Nephron progenitor cell (in vitro differentiated cells): ENCODE measurements around the gene ABHD17C.

Experiments
- DNase-seq: peaks from one replicate; pipeline ENCODE4 v3.0.0; 2021
- H3K27ac Mint-ChIP-seq: 2 replicates; pipeline ENCODE4 v1.8.0; 2021; ENCODE audit warnings: mild to moderate bottlenecking, moderate library complexity, mixed read lengths
- H3K27me3 Mint-ChIP-seq: 2 replicates; pipeline ENCODE4 v1.8.0; 2021; ENCODE audit warnings: mild to moderate bottlenecking, low read depth, mixed read lengths; ENCODE audit not compliant: poor library complexity
- H3K36me3 Mint-ChIP-seq: 2 replicates; pipeline ENCODE4 v1.8.0; 2021; ENCODE audit warnings: low read depth, mixed read lengths
- H3K4me1 Mint-ChIP-seq: 2 replicates; pipeline ENCODE4 v1.8.0; 2021; ENCODE audit warnings: mixed read lengths
- H3K4me3 Mint-ChIP-seq: 2 replicates; pipeline ENCODE4 v1.8.0; 2021; ENCODE audit warnings: mild to moderate bottlenecking, moderate library complexity, mixed read lengths
- H3K9me3 Mint-ChIP-seq: 2 replicates; pipeline ENCODE4 v1.8.0; 2021; ENCODE audit warnings: mild to moderate bottlenecking, moderate library complexity, mixed read lengths
- TF ChIP-seq, protein P1 (sequence below): fragments of 200-600 bp; sonication (generic); IDR thresholded peaks from 2 replicates; pipeline ENCODE4 v1.5.0; 2021; ENCODE audit warnings: antibody characterized with exemption

ABHD17C gene

DNA sequence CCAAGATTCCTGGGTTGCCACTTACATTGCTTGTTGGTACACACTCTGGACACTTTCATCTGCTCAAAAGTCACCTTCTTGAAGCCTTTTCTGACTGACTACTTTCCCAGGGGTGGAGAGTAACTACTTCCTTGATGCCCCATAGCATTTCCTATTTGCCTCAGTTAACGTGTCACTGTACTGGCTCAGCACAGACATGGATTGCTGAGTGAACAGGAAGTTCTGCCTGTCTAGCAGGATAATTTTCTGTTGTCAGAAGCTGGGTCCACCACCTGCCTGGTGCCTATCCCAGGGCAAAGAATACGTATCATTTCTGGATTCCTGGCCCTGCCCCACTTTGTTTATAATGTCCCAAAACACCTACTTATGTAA lies 15.3 kb upstream of the ABHD17C start:
- TF ChIP-seq, protein P1, sequence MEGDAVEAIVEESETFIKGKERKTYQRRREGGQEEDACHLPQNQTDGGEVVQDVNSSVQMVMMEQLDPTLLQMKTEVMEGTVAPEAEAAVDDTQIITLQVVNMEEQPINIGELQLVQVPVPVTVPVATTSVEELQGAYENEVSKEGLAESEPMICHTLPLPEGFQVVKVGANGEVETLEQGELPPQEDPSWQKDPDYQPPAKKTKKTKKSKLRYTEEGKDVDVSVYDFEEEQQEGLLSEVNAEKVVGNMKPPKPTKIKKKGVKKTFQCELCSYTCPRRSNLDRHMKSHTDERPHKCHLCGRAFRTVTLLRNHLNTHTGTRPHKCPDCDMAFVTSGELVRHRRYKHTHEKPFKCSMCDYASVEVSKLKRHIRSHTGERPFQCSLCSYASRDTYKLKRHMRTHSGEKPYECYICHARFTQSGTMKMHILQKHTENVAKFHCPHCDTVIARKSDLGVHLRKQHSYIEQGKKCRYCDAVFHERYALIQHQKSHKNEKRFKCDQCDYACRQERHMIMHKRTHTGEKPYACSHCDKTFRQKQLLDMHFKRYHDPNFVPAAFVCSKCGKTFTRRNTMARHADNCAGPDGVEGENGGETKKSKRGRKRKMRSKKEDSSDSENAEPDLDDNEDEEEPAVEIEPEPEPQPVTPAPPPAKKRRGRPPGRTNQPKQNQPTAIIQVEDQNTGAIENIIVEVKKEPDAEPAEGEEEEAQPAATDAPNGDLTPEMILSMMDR, result no peak

DNA sequence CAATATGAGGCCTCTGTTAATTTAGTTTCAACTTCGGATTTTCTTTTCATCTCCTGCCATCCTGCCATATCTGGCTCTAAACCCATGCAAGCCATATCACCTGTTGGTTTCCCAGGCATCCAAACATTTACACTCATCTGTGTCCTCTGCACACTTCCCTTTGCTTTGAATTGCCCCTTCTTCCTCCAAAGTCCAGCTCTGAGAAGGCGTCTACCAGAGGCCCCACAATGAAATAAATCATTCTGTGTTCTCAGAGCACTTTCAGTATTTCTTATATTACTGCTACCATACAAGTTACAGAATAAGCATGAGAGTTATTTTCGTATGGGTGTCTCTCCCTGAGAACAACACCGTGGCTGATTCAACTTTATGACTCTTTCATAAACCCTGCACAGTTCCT lies 12.9 kb upstream of the ABHD17C start:
- peaks cover 9% of the 10 kb centered on the region for H3K4me1 Mint-ChIP-seq
- no peaks in the 10 kb centered on the region for H3K36me3 Mint-ChIP-seq
- no peak overlapping the region for H3K4me3 Mint-ChIP-seq
- TF ChIP-seq, protein P1, result no peak
- H3K27me3 Mint-ChIP-seq, result peaks cover 3% of the 10 kb centered on the region
- no peaks in the 10 kb centered on the region for H3K9me3 Mint-ChIP-seq
- no peak overlapping the region for H3K27ac Mint-ChIP-seq
- DNase-seq, result no peak

More for the DNA sequence above, 15.3 kb upstream of the ABHD17C start:
- Mint-ChIP-seq H3K9me3 (no peaks in the 10 kb centered on the region), H3K27ac (no peak overlapping the region), H3K36me3 (no peaks in the 10 kb centered on the region), H3K27me3 (peaks cover 4% of the 10 kb centered on the region), H3K4me3 (no peak overlapping the region), H3K4me1 (peaks cover 9% of the 10 kb centered on the region)
- DNase-seq, result no peak

- TF ChIP-seq, protein P1, result no peak
- Mint-ChIP-seq H3K27ac (no peak overlapping the region), H3K4me1 (peaks cover 9% of the 10 kb centered on the region), H3K4me3 (no peak overlapping the region), H3K9me3 (no peaks in the 10 kb centered on the region), H3K36me3 (no peaks in the 10 kb centered on the region), H3K27me3 (peaks cover 3% of the 10 kb centered on the region)
- DNase-seq, result no peak
These were observed 10.4 kb upstream of the ABHD17C start for GRCh38 chr15:80684697-80685096.

DNA sequence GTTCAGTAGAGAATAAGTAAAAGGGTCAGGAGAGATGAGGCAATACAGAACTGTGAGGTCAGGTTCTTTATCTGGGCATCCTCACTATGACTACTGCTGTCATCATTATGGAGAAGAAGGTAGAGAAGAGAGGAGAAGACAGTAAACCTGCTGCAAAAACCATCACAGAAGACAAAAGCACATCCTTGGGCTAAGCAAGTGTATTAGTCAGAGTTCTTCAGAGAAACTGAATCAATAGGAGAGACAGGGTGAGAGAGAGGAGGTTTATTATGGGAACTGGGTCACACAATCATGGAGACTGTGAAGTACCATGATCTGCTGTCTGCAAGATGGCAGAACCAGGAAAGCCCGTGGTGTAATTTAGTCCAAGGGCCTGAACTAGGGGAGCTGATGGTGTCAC lies 9.5 kb upstream of the ABHD17C start:
- no peaks in the 10 kb centered on the region for H3K36me3 Mint-ChIP-seq
- no peak for DNase-seq
- H3K27ac Mint-ChIP-seq, result no peak overlapping the region
- H3K4me3 Mint-ChIP-seq, result no peak overlapping the region
- peaks cover 3% of the 10 kb centered on the region for H3K27me3 Mint-ChIP-seq
- TF ChIP-seq, protein P1, result no peak
- H3K4me1 Mint-ChIP-seq, result peaks cover 9% of the 10 kb centered on the region
- no peaks in the 10 kb centered on the region for H3K9me3 Mint-ChIP-seq

GRCh38 chr15:80689294-80689693 lies 5.8 kb upstream of the ABHD17C start:
- H3K27me3 Mint-ChIP-seq, result peaks cover 6% of the 10 kb centered on the region
- no peaks in the 10 kb centered on the region for H3K36me3 Mint-ChIP-seq
- no peak overlapping the region for H3K27ac Mint-ChIP-seq
- H3K4me1 Mint-ChIP-seq, result no peaks in the 10 kb centered on the region
- no peak for DNase-seq
- no peaks in the 10 kb centered on the region for H3K9me3 Mint-ChIP-seq
- TF ChIP-seq, protein P1, result no peak
- H3K4me3 Mint-ChIP-seq, result no peak overlapping the region

DNA sequence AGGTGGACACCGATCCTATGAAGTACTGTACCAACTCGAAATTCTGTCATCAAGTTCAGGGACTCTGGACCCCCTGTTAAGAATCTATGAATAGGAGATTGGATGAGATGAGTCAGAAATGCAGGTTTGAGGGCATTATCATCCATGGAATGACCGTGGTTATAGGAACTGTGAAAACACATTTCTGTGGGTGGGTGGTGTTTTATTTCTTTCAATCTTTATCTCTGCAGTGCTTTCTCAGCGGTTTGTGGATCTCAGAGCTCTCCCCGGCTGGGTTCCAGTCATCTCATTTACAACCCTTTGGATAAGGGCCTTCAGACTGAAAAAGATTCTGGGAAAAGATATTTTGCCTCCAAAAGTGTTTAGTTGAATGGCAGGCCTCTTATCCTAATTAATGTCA lies 5.4 kb upstream of the ABHD17C start:
- no peaks in the 10 kb centered on the region for H3K36me3 Mint-ChIP-seq
- no peak overlapping the region for H3K4me3 Mint-ChIP-seq
- no peaks in the 10 kb centered on the region for H3K4me1 Mint-ChIP-seq
- no peak for DNase-seq
- H3K9me3 Mint-ChIP-seq, result no peaks in the 10 kb centered on the region
- TF ChIP-seq, protein P1, result no peak
- H3K27ac Mint-ChIP-seq, result no peak overlapping the region
- peaks cover 6% of the 10 kb centered on the region for H3K27me3 Mint-ChIP-seq
